Effector memory CD4-positive, alpha-beta T cell (primary cell): ENCODE measurements around the gene CCT5.

Experiments used
- DNase-seq, 3 donors: peaks; one replicate each; pipeline ENCODE4 v3.0.0-alpha.2; 2020
- H3K27ac ChIP-seq: 2 replicates; pipeline ENCODE4 v1.7.0; 2013; ENCODE audit warnings: mild to moderate bottlenecking, low read length, moderate library complexity; ENCODE audit not compliant: insufficient read depth, poor library complexity, severe bottlenecking
- H3K27me3 ChIP-seq: replicated peaks from 2 replicates; pipeline ENCODE4 v1.7.0; 2013; ENCODE audit warnings: mild to moderate bottlenecking, low read length; ENCODE audit not compliant: insufficient read depth, control insufficient read depth, poor library complexity, severe bottlenecking
- H3K36me3 ChIP-seq: 2 replicates; pipeline ENCODE4 v1.7.0; 2013; ENCODE audit warnings: mild to moderate bottlenecking, low read length, moderate library complexity; ENCODE audit not compliant: control insufficient read depth, insufficient read depth
- H3K4me1 ChIP-seq: 2 replicates; pipeline ENCODE4 v1.7.0; 2013; ENCODE audit warnings: low read length, mild to moderate bottlenecking; ENCODE audit not compliant: control insufficient read depth, insufficient read depth, poor library complexity, severe bottlenecking
- H3K4me3 ChIP-seq: 2 replicates; pipeline ENCODE4 v1.7.0; 2013; ENCODE audit warnings: low read length, low read depth, mild to moderate bottlenecking; ENCODE audit not compliant: insufficient read depth, poor library complexity, severe bottlenecking
- H3K9me3 ChIP-seq: 2 replicates; pipeline ENCODE4 v1.7.0; 2013; ENCODE audit warnings: mild to moderate bottlenecking, low read length, moderate library complexity; ENCODE audit not compliant: control insufficient read depth

CCT5 gene

GRCh38 chr5:10293907-10294662, 44.0 kb downstream of the CCT5 start:
- no peaks in the 10 kb centered on the region for H3K36me3 ChIP-seq
- no peak overlapping the region for H3K27ac ChIP-seq
- H3K9me3 ChIP-seq = no peaks in the 10 kb centered on the region
- no peaks in the 10 kb centered on the region for H3K27me3 ChIP-seq
- H3K4me1 ChIP-seq = no peaks in the 10 kb centered on the region
- no peak overlapping the region for H3K4me3 ChIP-seq
- no peak for DNase-seq

GRCh38 chr5:10295619-10296326, 45.7 kb downstream of the CCT5 start:
- Histone ChIP-seq H3K4me3 (no peak overlapping the region), H3K4me1 (no peaks in the 10 kb centered on the region), H3K27ac (no peak overlapping the region), H3K9me3 (no peaks in the 10 kb centered on the region), H3K27me3 (no peaks in the 10 kb centered on the region), H3K36me3 (no peaks in the 10 kb centered on the region)
- no peak for DNase-seq

GRCh38 chr5:10297646-10298204, 47.6 kb downstream of the CCT5 start:
- Histone ChIP-seq H3K9me3 (no peaks in the 10 kb centered on the region), H3K27ac (no peak overlapping the region), H3K4me3 (no peak overlapping the region), H3K27me3 (no peaks in the 10 kb centered on the region), H3K4me1 (no peaks in the 10 kb centered on the region), H3K36me3 (no peaks in the 10 kb centered on the region)
- DNase-seq = no peak

GRCh38 chr5:10300246-10300645, 50.2 kb downstream of the CCT5 start:
- Histone ChIP-seq H3K36me3 (no peaks in the 10 kb centered on the region), H3K4me1 (no peaks in the 10 kb centered on the region), H3K9me3 (no peaks in the 10 kb centered on the region), H3K4me3 (no peak overlapping the region), H3K27me3 (no peaks in the 10 kb centered on the region), H3K27ac (no peak overlapping the region)
- no peak for DNase-seq

- H3K9me3 ChIP-seq = no peaks in the 10 kb centered on the region
Measured at GRCh38 chr5:10301266-10301665, 51.2 kb downstream of the CCT5 start.

GRCh38 chr5:10301842-10302610, 51.9 kb downstream of the CCT5 start:
- H3K27ac ChIP-seq = no peak overlapping the region
- H3K27me3 ChIP-seq = no peaks in the 10 kb centered on the region
- no peak for DNase-seq

More at GRCh38 chr5:10301266-10301665, 51.2 kb downstream of the CCT5 start:
- Histone ChIP-seq H3K36me3 (no peaks in the 10 kb centered on the region), H3K27me3 (no peaks in the 10 kb centered on the region), H3K4me1 (no peaks in the 10 kb centered on the region), H3K4me3 (no peak overlapping the region), H3K27ac (no peak overlapping the region)
- no peak for DNase-seq

GRCh38 chr5:10303201-10303600, 53.1 kb downstream of the CCT5 start:
- Histone ChIP-seq H3K4me3 (no peak overlapping the region), H3K27ac (no peak overlapping the region)

More at GRCh38 chr5:10301842-10302610, 51.9 kb downstream of the CCT5 start:
- no peaks in the 10 kb centered on the region for H3K4me1 ChIP-seq
- H3K4me3 ChIP-seq = no peak overlapping the region
- H3K36me3 ChIP-seq = no peaks in the 10 kb centered on the region
- no peaks in the 10 kb centered on the region for H3K9me3 ChIP-seq

GRCh38 chr5:10303699-10304170, 53.7 kb downstream of the CCT5 start:
- no peak overlapping the region for H3K27ac ChIP-seq
- H3K27me3 ChIP-seq = no peaks in the 10 kb centered on the region
- H3K36me3 ChIP-seq = no peaks in the 10 kb centered on the region
- no peaks in the 10 kb centered on the region for H3K9me3 ChIP-seq
- DNase-seq = no peak
- no peak overlapping the region for H3K4me3 ChIP-seq
- H3K4me1 ChIP-seq = peaks cover 3% of the 10 kb centered on the region

More at GRCh38 chr5:10303201-10303600, 53.1 kb downstream of the CCT5 start:
- Histone ChIP-seq H3K9me3 (no peaks in the 10 kb centered on the region), H3K4me1 (peaks cover 3% of the 10 kb centered on the region), H3K36me3 (no peaks in the 10 kb centered on the region), H3K27me3 (no peaks in the 10 kb centered on the region)
- no peak for DNase-seq

- Histone ChIP-seq H3K36me3 (no peaks in the 10 kb centered on the region), H3K27ac (no peak overlapping the region), H3K27me3 (no peaks in the 10 kb centered on the region), H3K9me3 (no peaks in the 10 kb centered on the region), H3K4me3 (no peak overlapping the region), H3K4me1 (peaks cover 3% of the 10 kb centered on the region)
- DNase-seq = no peak
Measured at GRCh38 chr5:10304932-10305331, 54.9 kb downstream of the CCT5 start.
